A549 (cell line): ENCODE measurements around the gene SYNM. TPM values are rescaled to one million over a fixed set of nuclear protein-coding genes. Genes with fewer than 3 reads are reported as not detected.

ENCODE experiments used
- ATAC-seq, 2 experiments: fragments of 200-7000 bp in 1 of 2; fragments of >200 bp in 1 of 2; cut with Nextera tagmentation in 1 of 2; cut with Tn5 transposase in 1 of 2; 3 replicates each; pipeline versions ENCODE4 v1.8.0 to v1.9.1; 2018 to 2020; ENCODE audit warnings: mild to moderate bottlenecking in 1 of 2, moderate library complexity in 1 of 2
- CTCF ChIA-PET: fragments of 300-600 bp; sonication (Branson Sonifier 250); formaldehyde crosslinking; extraction: SDS; loops from one replicate; lab custom pipeline; 2021; ENCODE audit warnings: antibody characterized with exemption, inconsistent platforms; lab: Yijun Ruan, JAX
- POLR2A ChIA-PET: fragments of 350-600 bp; formaldehyde crosslinking; extraction: SDS; loops from one replicate; lab custom pipeline; 2021; ENCODE audit warnings: antibody characterized with exemption, inconsistent platforms; lab: Yijun Ruan, JAX
- DNase-seq, 2 experiments: peaks; one replicate each; pipeline versions ENCODE4 v3.0.0 to v3.0.0-alpha.2; 2011 to 2016; ENCODE audit warnings: low read depth in 1 of 2, low spot score in 1 of 2
- FAIRE-seq: peaks from 2 replicates; lab custom pipeline; 2011; peaks lifted over from hg19 to GRCh38; lab: Jason Lieb, UNC
- H3K27ac ChIP-seq, 2 experiments: fragments of >200 bp; sonication (Bioruptor Twin); formaldehyde crosslinking; 3 replicates each; pipeline ENCODE4 v1.5.1; 2016 to 2017
- H3K4me1 ChIP-seq: fragments of >200 bp; sonication (Bioruptor Twin); formaldehyde crosslinking; 3 replicates; pipeline ENCODE4 v1.6.1; 2016
- H3K4me2 ChIP-seq: fragments of >200 bp; sonication (Bioruptor Twin); formaldehyde crosslinking; 3 replicates; pipeline ENCODE4 v1.6.1; 2016
- H3K4me3 ChIP-seq: fragments of >200 bp; sonication (Bioruptor Twin); formaldehyde crosslinking; 3 replicates; pipeline ENCODE4 v1.5.1; 2016
- H3K9me3 ChIP-seq: fragments of >200 bp; sonication (Bioruptor Twin); formaldehyde crosslinking; 3 replicates; pipeline ENCODE4 v1.6.1; 2016
- ATOH8 ChIP-seq: fragments of 250-450 bp; sonication (Bioruptor Pico); IDR thresholded peaks from 2 replicates; pipeline ENCODE4 v1.5.0; 2020; ENCODE audit warnings: low read depth, mild to moderate bottlenecking, moderate library complexity
- CBX2 ChIP-seq: fragments of 200-600 bp; sonication (generic); IDR thresholded peaks from 2 replicates; pipeline ENCODE4 v1.6.1; 2016; ENCODE audit warnings: low read depth, mild to moderate bottlenecking, borderline replicate concordance
- CEBPB ChIP-seq, 2 experiments: fragments of >200 bp in 1 of 2; sonication (Bioruptor Twin) in 1 of 2; formaldehyde crosslinking in 1 of 2; IDR thresholded peaks; 2 replicates each; pipeline ENCODE4 v1.6.1; 2012 to 2016
- CHD2 ChIP-seq: fragments of 150-350 bp; IDR thresholded peaks from 2 replicates; pipeline ENCODE4 v1.6.1; 2014; ENCODE audit warnings: low read length; ENCODE audit not compliant: partially characterized antibody
- CTCF ChIP-seq: fragments of >200 bp; sonication (Bioruptor Twin); formaldehyde crosslinking; IDR thresholded peaks from 3 replicates; pipeline ENCODE4 v1.5.1; 2016
- FOSB ChIP-seq: fragments of 250-450 bp; sonication (Bioruptor Pico); IDR thresholded peaks from 2 replicates; pipeline ENCODE4 v1.5.0; 2020; ENCODE audit warnings: mild to moderate bottlenecking, moderate library complexity
- FOXS1 ChIP-seq: fragments of 250-450 bp; sonication (Bioruptor Pico); IDR thresholded peaks from 2 replicates; pipeline ENCODE4 v1.5.0; 2020; ENCODE audit warnings: mild to moderate bottlenecking, moderate library complexity
- HDAC2 ChIP-seq: fragments of 200-600 bp; sonication (generic); IDR thresholded peaks from 2 replicates; pipeline ENCODE4 v1.6.1; 2016
- HOXB5 ChIP-seq: fragments of 250-450 bp; sonication (Bioruptor Pico); IDR thresholded peaks from 2 replicates; pipeline ENCODE4 v1.5.0; 2020; ENCODE audit warnings: mild to moderate bottlenecking, moderate library complexity
- MAFK ChIP-seq: fragments of 450-650 bp; IDR thresholded peaks from 2 replicates; pipeline ENCODE4 v1.6.1; 2014; ENCODE audit not compliant: partially characterized antibody
- MAZ ChIP-seq: fragments of 150-350 bp; IDR thresholded peaks from 2 replicates; pipeline ENCODE4 v1.6.1; 2014; ENCODE audit warnings: antibody characterized with exemption, low read depth, low read length, borderline replicate concordance
- NPAS2 ChIP-seq: fragments of 250-450 bp; sonication (Bioruptor Pico); IDR thresholded peaks from 2 replicates; pipeline ENCODE4 v1.8.0; 2022; ENCODE audit warnings: mild to moderate bottlenecking, moderate library complexity, borderline replicate concordance
- NR3C1 ChIP-seq: fragments of >200 bp; sonication (Bioruptor Twin); formaldehyde crosslinking; IDR thresholded peaks from 3 replicates; pipeline ENCODE4 v1.6.1; 2017
- PBX3 ChIP-seq: IDR thresholded peaks from 2 replicates; pipeline ENCODE4 v1.6.1; 2012
- PHF8 ChIP-seq: fragments of 200-600 bp; sonication (generic); IDR thresholded peaks from 2 replicates; pipeline ENCODE4 v1.6.1; 2016; ENCODE audit warnings: low read depth, mild to moderate bottlenecking, antibody characterized with exemption, moderate library complexity, borderline replicate concordance
- POLR2A ChIP-seq: IDR thresholded peaks from 2 replicates; pipeline ENCODE4 v1.6.1; 2012; ENCODE audit warnings: mild to moderate bottlenecking, low read length
- RARB ChIP-seq: fragments of 250-450 bp; sonication (Bioruptor Pico); IDR thresholded peaks from 2 replicates; pipeline ENCODE4 v1.8.0; 2021; ENCODE audit warnings: mild to moderate bottlenecking, moderate library complexity
- RFX5 ChIP-seq: fragments of 450-650 bp; IDR thresholded peaks from 2 replicates; pipeline ENCODE4 v1.7.1; 2014; ENCODE audit warnings: antibody characterized with exemption, mild to moderate bottlenecking, moderate library complexity
- TP53 ChIP-seq: fragments of 250-450 bp; sonication (Bioruptor Pico); IDR thresholded peaks from 2 replicates; pipeline ENCODE4 v1.5.0; 2021; ENCODE audit warnings: mild to moderate bottlenecking, moderate library complexity
- ZFP36 ChIP-seq: fragments of 450-650 bp; IDR thresholded peaks from 2 replicates; pipeline ENCODE4 v1.6.1; 2014; ENCODE audit warnings: borderline replicate concordance; ENCODE audit not compliant: partially characterized antibody
- WGBS: methylation state at CpG from one replicate; pipeline ENCODE4 v1.1.6; 2017; ENCODE audit errors: missing lambda C conversion rate; 5-methylcytosine and 5-hydroxymethylcytosine counted together
- polyA plus RNA-seq, 4 experiments: library from polyadenylated mRNA; depleted of rRNA in 3 of 4; stranded (reverse); fragments of >200 nt; fragmentation: RNase III in 1 of 4; extraction: RNeasy Plus Mini Kit Qiagen cat#74134 plus additional on column Dnase treatment in 1 of 4; gene quantifications; 2 replicates in 3 of 4; 3 replicates in 1 of 4; pipeline ENCODE4 v1.2.3, GENCODE V29; 2011 to 2017
- TF ChIP-seq, protein P1 (sequence below): fragments of 250-450 bp; sonication (Bioruptor Pico); IDR thresholded peaks from 2 replicates; pipeline ENCODE4 v1.5.0; 2021; ENCODE audit warnings: mild to moderate bottlenecking, moderate library complexity, borderline replicate concordance
- TF ChIP-seq, protein P2 (sequence below): fragments of 450-650 bp; IDR thresholded peaks from 2 replicates; pipeline ENCODE4 v1.6.1; 2014; ENCODE audit warnings: antibody characterized with exemption
- TF ChIP-seq, protein P3 (sequence below): fragments of 150-350 bp; IDR thresholded peaks from 2 replicates; pipeline ENCODE4 v1.6.1; 2014; ENCODE audit warnings: low read depth, mild to moderate bottlenecking, low read length

The SYNM gene
- polyA plus RNA-seq, 2 of the 4 experiments (the other 2 are of a cell fraction): 22.6 to 37.7 TPM

DNA sequence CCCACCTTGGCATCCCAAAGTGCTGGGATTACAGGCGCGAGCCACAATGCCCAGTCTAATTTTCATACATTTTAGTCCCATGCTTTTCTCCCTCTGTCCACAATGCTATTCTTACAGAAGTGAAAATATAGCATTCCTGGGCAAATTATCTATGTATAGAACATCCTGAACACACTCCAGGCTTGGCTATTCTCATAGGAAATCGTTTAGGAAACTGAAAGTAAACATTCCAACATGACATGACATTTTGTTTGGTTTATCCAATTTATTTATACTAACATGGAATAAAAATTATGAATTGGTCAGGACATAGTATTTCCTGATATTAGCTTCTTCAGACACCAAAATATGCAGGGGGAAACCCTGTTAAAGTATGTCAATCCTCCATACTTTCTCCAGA is 52.6 kb downstream of the SYNM start (continued):
- TF ChIP-seq, protein P1, sequence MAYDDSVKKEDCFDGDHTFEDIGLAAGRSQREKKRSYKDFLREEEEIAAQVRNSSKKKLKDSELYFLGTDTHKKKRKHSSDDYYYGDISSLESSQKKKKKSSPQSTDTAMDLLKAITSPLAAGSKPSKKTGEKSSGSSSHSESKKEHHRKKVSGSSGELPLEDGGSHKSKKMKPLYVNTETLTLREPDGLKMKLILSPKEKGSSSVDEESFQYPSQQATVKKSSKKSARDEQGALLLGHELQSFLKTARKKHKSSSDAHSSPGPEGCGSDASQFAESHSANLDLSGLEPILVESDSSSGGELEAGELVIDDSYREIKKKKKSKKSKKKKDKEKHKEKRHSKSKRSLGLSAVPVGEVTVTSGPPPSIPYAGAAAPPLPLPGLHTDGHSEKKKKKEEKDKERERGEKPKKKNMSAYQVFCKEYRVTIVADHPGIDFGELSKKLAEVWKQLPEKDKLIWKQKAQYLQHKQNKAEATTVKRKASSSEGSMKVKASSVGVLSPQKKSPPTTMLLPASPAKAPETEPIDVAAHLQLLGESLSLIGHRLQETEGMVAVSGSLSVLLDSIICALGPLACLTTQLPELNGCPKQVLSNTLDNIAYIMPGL: no peak

DNA sequence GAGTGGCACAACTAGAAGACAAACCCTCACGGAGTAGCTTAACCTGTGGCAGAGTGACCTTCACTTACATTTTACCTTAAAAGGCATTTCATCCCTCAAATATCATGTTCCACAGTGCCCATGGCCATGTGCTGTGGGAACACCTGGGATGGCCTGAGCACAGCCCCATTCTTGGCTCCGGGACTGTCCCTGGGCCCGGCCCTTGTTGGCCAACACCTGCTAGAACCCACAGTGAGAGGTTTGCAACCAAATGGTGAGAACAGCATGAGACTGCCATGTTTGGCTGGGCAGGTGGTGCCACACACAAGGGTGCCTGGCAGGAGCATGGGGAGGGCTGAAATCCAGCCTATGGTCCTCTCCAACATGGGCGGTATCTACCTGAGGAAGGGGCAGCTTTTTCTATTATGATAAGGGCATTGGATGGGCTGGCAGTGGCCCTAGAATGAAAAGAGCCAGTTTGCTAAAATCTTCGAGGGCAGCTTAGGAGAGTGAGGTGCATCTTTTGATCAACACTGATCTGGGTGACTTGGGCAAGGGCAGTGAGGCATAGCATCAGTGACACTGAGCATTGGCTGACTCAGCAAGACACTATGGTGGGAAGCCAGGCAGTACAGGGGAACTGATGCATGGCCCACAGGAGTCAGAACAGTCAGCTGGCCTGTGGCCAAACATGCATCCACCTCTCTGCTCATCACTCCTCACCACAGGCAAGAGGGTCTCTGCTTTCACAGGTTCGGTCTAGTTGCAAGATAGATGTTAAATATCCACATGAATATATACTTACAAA is 53.9 kb downstream of the SYNM start:
- Histone ChIP-seq H3K9me3 (no peaks in the 10 kb centered on the region), H3K4me3 (no peak overlapping the region), H3K27ac (no peak overlapping the region), H3K4me1 (no peaks in the 10 kb centered on the region), H3K4me2 (no peak overlapping the region)
- WGBS: 94% methylated on average over 6 of the region's 6 CpGs
- ChIA-PET POLR2A (no interaction called here), CTCF (interaction anchor here (1.3 to 2.4 kb wide), 6 partner anchors 9 to 58 kb away, joined by 3 to 10 read pairs (median 4); partner anchors contain the start of gene SYNM)
- ATAC-seq (no peak), FAIRE-seq (no peak), DNase-seq (no peak)
- TF ChIP-seq MAFK (peak; percentile 63), RARB (CRISPR knock-in tag) (no peak), POLR2A (no peak), FOSB (no peak), PBX3 (no peak), CHD2 (no peak), NR3C1 (no peak)

DNA sequence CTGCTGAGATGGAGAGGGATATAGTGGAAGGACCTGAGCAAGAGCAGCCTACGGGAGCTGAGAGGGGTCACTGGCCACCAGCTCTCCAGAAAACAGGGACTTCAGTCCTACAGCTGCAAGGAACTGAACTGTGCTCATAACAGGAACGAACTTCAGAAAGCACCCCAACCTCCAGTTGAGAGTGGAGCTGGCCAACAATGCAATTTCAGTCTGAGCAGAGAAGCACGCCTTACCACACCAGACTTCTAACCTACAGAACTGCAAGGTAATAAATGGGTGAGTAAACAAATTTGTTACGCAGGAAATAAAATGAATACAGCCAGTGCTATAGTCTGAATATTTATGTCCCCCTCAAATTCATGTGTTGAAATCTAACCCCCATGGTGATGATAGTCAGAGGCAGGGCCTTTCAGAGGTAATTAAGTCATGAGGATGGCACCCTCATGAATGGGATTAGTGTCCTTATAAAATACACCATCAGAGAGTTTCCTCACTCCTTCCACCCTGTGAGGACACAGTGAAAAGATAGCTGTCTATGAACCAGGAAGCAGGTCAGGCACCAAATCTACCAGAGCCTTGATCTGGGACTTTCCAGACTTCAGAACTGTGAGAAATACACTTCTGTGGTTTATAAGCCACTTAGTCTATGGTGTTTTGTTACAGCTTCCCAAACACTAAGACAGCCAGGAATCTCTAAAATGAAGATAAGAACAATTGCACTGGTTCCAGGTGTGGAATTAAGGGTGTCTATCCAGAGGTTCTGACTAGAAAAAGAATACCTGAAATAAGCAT is 58.6 kb downstream of the SYNM start:
- Histone ChIP-seq H3K27ac (no peak overlapping the region), H3K4me1 (no peaks in the 10 kb centered on the region), H3K4me3 (no peak overlapping the region), H3K4me2 (no peak overlapping the region), H3K9me3 (no peaks in the 10 kb centered on the region)
- POLR2A ChIA-PET: no interaction called here
- TF ChIP-seq CBX2 (no peak), ZFP36 (no peak), FOXS1 (no peak), FOSB (no peak), CEBPB (IDR thresholded peaks at IDR 0.05) (no peak), HDAC2 (no peak), NPAS2 (no peak), RFX5 (no peak), CHD2 (no peak), HOXB5 (CRISPR knock-in tag) (no peak)
- FAIRE-seq (no peak), DNase-seq (no peak), ATAC-seq (no peak)
- CTCF ChIA-PET: interaction anchor here (1.0 kb wide), 1 partner anchor 30 kb away, joined by 4 read pairs; no protein-coding TSS in a partner anchor
- 86% methylated on average over 4 of the region's 4 CpGs for WGBS

DNA sequence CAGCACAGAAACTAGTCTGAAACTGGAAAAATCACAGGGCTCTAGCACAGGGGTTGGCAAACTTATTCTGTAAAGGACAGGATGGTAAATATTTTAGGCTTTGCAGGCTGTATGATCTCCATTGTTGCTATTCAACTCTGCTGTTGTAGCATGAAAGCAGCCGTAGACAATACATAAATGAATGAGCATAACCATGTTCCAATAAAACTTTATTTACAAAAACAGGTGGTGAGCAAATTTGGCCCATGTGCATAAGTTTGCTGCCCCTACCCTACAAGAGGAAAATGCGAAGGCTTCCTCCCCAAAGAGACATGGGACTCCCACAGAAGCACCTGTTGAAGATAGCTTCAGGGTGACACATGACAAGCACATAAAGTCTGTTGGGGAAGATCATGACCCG is 59.2 kb downstream of the SYNM start:
- 88% methylated on average over 3 of the region's 3 CpGs for WGBS
- CTCF ChIA-PET: interaction anchor here (1.0 kb wide), 1 partner anchor 20 kb away, joined by 3 read pairs; no protein-coding TSS in a partner anchor
- H3K4me3 ChIP-seq: no peak overlapping the region
- no peak for TF ChIP-seq MAZ
- TF ChIP-seq, protein P2, sequence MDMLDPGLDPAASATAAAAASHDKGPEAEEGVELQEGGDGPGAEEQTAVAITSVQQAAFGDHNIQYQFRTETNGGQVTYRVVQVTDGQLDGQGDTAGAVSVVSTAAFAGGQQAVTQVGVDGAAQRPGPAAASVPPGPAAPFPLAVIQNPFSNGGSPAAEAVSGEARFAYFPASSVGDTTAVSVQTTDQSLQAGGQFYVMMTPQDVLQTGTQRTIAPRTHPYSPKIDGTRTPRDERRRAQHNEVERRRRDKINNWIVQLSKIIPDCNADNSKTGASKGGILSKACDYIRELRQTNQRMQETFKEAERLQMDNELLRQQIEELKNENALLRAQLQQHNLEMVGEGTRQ: no peak
- no peak for TF ChIP-seq ATOH8
- TF ChIP-seq TP53 (CRISPR knock-in tag): no peak
- no peak for TF ChIP-seq MAFK
- TF ChIP-seq HDAC2: no peak
- TF ChIP-seq CTCF: no peak
- TF ChIP-seq, protein P3, sequence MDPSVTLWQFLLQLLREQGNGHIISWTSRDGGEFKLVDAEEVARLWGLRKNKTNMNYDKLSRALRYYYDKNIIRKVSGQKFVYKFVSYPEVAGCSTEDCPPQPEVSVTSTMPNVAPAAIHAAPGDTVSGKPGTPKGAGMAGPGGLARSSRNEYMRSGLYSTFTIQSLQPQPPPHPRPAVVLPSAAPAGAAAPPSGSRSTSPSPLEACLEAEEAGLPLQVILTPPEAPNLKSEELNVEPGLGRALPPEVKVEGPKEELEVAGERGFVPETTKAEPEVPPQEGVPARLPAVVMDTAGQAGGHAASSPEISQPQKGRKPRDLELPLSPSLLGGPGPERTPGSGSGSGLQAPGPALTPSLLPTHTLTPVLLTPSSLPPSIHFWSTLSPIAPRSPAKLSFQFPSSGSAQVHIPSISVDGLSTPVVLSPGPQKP: no peak
- no peak for TF ChIP-seq PHF8

More for the DNA sequence above, 59.2 kb downstream of the SYNM start:
- Histone ChIP-seq H3K4me2 (no peak overlapping the region), H3K4me1 (no peaks in the 10 kb centered on the region), H3K9me3 (no peaks in the 10 kb centered on the region), H3K27ac (no peak overlapping the region)
- POLR2A ChIA-PET: no interaction called here
- DNase-seq (no peak), ATAC-seq (no peak), FAIRE-seq (no peak)
